HG02610 (cell line): ENCODE results near the gene FA2H.
"Not testable (repeated sequence)": the region's sequence is repeated elsewhere in the genome, so short reads cannot be mapped to it uniquely, and the experiment has no call there.

Experiments
- ATAC-seq: cut with Tn5 transposase; IDR thresholded peaks from one replicate; pipeline ENCODE4 v1.9.1; 2021; ENCODE audit warnings: mild to moderate bottlenecking, moderate library complexity; ENCODE audit not compliant: unreplicated experiment

FA2H gene

GRCh38 chr16:74695450-74696422 lies 78.9 kb downstream of the FA2H start:
- ATAC-seq, result peak; percentile 64

- ATAC-seq, result no peak
Measured at GRCh38 chr16:74691093-74691855, 83.3 kb downstream of the FA2H start.

- ATAC-seq, result no peak
Measured at GRCh38 chr16:74682556-74682955, 92.1 kb downstream of the FA2H start.

GRCh38 chr16:74680681-74681080 lies 93.9 kb downstream of the FA2H start:
- ATAC-seq, result no peak

GRCh38 chr16:74679983-74680382 lies 94.6 kb downstream of the FA2H start:
- no peak for ATAC-seq

GRCh38 chr16:74677868-74678267 lies 96.8 kb downstream of the FA2H start:
- no peak for ATAC-seq

GRCh38 chr16:74673876-74674275 lies 100.7 kb downstream of the FA2H start:
- no peak for ATAC-seq

GRCh38 chr16:74668877-74669276 lies 105.7 kb downstream of the FA2H start:
- not testable (repeated sequence) for ATAC-seq

- no peak for ATAC-seq
Measured at GRCh38 chr16:74667255-74667700, 107.3 kb downstream of the FA2H start.

- ATAC-seq, result peak; percentile 100
Measured at GRCh38 chr16:74666425-74667254, 108.0 kb downstream of the FA2H start, which contains the start of gene RFWD3. Gene RFWD3 (minus strand): TSS chr16:74666877. CDS start chr16:74661449, 5,428 bp downstream.

- no peak for ATAC-seq
Measured at GRCh38 chr16:74666010-74666421, 108.6 kb downstream of the FA2H start.
